Stimulated activated CD8-positive, alpha-beta memory T cell treated with anti-CD3 and anti-CD28 coated beads, Interleukin-15, amount 100 ng/mL, for 4 hours (primary cell): ENCODE data around the gene LZTR1.
"Not testable (repeated sequence)": the region's sequence is repeated elsewhere in the genome, so short reads cannot be mapped to it uniquely, and the experiment has no call there.

Source experiments
- DNase-seq, 2 donors: peaks; one replicate each; pipeline ENCODE4 v3.0.0-alpha.2; 2020; ENCODE audit warnings: low read depth in 2 of 2

LZTR1 gene

GRCh38 chr22:21033895-21034294 lies 51.8 kb downstream of the LZTR1 start:
- DNase-seq, result no peak

GRCh38 chr22:21034989-21035388 lies 52.9 kb downstream of the LZTR1 start:
- no peak for DNase-seq

- no peak for DNase-seq
Measured at GRCh38 chr22:21038405-21038804, 56.3 kb downstream of the LZTR1 start.

GRCh38 chr22:21039158-21039557 lies 57.1 kb downstream of the LZTR1 start:
- not testable (repeated sequence) for DNase-seq

GRCh38 chr22:21041937-21042336 lies 59.8 kb downstream of the LZTR1 start:
- no peak for DNase-seq

- no peak for DNase-seq
Measured at GRCh38 chr22:21042978-21043859, 61.1 kb downstream of the LZTR1 start.

GRCh38 chr22:21043860-21044535 lies 61.9 kb downstream of the LZTR1 start:
- no peak for DNase-seq

- no peak for DNase-seq
Measured at GRCh38 chr22:21044931-21045584, 63.0 kb downstream of the LZTR1 start.

- DNase-seq, result peak; percentile 27 to 42
Measured at GRCh38 chr22:21045585-21046294, 63.6 kb downstream of the LZTR1 start, which contains the start of gene LRRC74B. TSS of gene LRRC74B (plus strand) at chr22:21045946. CDS start at chr22:21045987, 41 bp downstream.

- DNase-seq, result no peak
Measured at GRCh38 chr22:21047035-21047661, 65.1 kb downstream of the LZTR1 start.

- no peak for DNase-seq
Measured at GRCh38 chr22:21047730-21048129, 65.6 kb downstream of the LZTR1 start.

- not testable (repeated sequence) for DNase-seq
Measured at GRCh38 chr22:21048448-21048847, 66.4 kb downstream of the LZTR1 start.
